Cardiac muscle cell (in vitro differentiated cells and primary cell): ENCODE measurements around the gene HARS2. TPM values are rescaled to one million over a fixed set of nuclear protein-coding genes. Genes with fewer than 3 reads are reported as not detected.
"Not testable (repeated sequence)": the region's sequence is repeated elsewhere in the genome, so short reads cannot be mapped to it uniquely, and the experiment has no call there.

Experiments used
- DNase-seq, 2 donors: peaks; one replicate each; pipeline versions ENCODE4 v3.0.0 to v3.0.0-alpha.2; 2010 to 2017; ENCODE audit warnings: low read depth in 1 of 2, low spot score in 1 of 2
- H3K27ac ChIP-seq: fragments of 200-600 bp; sonication (generic); 2 replicates; pipeline ENCODE4 v1.5.1; 2016
- H3K27me3 ChIP-seq: fragments of 200-600 bp; sonication (generic); 2 replicates; pipeline ENCODE4 v1.6.0; 2016; ENCODE audit warnings: control low read depth
- H3K36me3 ChIP-seq: fragments of 200-600 bp; sonication (generic); 2 replicates; pipeline ENCODE4 v1.5.1; 2016; ENCODE audit warnings: control low read depth
- H3K4me1 ChIP-seq: fragments of 200-600 bp; sonication (generic); 2 replicates; pipeline ENCODE4 v1.8.1; 2017; ENCODE audit warnings: low read depth, mild to moderate bottlenecking, mixed run types
- H3K4me3 ChIP-seq: fragments of 200-600 bp; sonication (generic); 2 replicates; pipeline ENCODE4 v1.5.1; 2016; ENCODE audit warnings: mild to moderate bottlenecking
- H3K9me3 ChIP-seq: fragments of 200-600 bp; sonication (generic); 2 replicates; pipeline ENCODE4 v1.5.1; 2017; ENCODE audit warnings: low read depth, mild to moderate bottlenecking, control low read depth
- polyA plus RNA-seq: library from polyadenylated mRNA; unstranded; fragments of >200 nt; fragmentation: Nextera tagmentation; extraction: Ambion mirVana; gene quantifications from 2 replicates; pipeline ENCODE4 v1.2.1, GENCODE V29; 2016
- total RNA-seq: library from RNA; depleted of rRNA; stranded (reverse); fragments of >200 nt; gene quantifications from 2 replicates; pipeline ENCODE4 v1.2.3, GENCODE V29; 2016
- TF ChIP-seq, protein P1 (sequence below): IDR thresholded peaks from 2 replicates; pipeline ENCODE4 v1.5.1; 2012; ENCODE audit warnings: low read depth, mild to moderate bottlenecking, low read length

Gene HARS2, protein sequence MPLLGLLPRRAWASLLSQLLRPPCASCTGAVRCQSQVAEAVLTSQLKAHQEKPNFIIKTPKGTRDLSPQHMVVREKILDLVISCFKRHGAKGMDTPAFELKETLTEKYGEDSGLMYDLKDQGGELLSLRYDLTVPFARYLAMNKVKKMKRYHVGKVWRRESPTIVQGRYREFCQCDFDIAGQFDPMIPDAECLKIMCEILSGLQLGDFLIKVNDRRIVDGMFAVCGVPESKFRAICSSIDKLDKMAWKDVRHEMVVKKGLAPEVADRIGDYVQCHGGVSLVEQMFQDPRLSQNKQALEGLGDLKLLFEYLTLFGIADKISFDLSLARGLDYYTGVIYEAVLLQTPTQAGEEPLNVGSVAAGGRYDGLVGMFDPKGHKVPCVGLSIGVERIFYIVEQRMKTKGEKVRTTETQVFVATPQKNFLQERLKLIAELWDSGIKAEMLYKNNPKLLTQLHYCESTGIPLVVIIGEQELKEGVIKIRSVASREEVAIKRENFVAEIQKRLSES
- total RNA-seq (27.8 and 30.9 TPM in 2 replicates), polyA plus RNA-seq (33.6 and 39.9 TPM in 2 replicates)

DNA sequence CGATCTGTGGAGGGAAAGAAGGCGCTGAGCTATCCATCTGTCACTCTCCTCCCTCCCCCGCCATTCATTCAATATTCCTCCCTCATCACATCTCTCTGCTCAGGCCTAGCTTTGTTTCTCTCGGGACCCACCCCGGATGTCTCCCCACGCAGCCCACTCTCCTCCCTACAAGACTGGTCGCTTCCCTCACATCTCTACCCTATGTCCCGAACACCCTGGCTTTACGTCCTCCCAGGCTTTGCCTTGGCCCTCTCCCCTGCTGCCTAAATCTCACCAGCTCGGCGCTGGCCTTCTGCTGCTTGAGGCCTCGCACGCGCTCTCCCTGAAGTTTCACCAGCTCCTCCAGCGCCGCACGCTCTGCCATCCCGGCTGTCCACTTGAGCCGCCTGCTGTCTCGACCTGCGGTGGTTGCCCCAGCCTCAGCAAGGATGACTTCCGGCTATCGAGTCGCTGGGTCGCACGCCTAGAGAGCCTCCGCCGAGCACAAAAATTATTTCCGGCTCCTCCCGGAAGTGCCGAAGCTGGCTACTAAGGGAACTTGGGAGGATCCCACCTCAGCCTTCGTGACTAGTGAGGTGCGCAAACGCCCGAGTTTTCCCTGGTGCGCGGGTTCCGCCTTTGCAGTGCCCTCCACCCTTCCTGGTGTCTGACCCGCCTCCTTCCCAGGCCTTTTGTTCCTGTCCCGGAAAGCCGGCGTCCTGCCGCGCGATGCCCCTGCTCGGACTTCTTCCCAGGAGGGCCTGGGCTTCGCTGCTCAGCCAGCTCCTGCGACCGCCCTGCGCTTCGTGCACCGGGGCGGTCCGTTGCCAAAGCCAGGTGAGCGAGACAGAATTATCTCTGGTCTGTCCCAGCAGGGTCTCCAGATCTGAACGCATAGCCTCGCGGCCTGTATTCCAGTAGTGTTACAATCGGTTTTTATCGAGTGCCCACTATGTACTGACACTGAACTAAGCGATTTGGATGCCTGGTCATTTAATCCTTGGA, at the start of gene HARS2, which contains the start of gene HARS1:
Gene HARS2, plus strand, starts transcription at position 515 of the 984 bp plus-strand sequence. Its CDS starts 194 bp downstream, at position 709.
Gene HARS1, minus strand, starts transcription at position 430 of the 984 bp plus-strand sequence. Its CDS starts 66 bp downstream, at position 364.
- Histone ChIP-seq H3K9me3 (no peaks in the 10 kb centered on the region), H3K4me1 (peaks cover 9% of the 10 kb centered on the region), H3K27ac (peak within 1 kb of the TSS; percentile 75), H3K27me3 (no peaks in the 10 kb centered on the region), H3K4me3 (peak within 1 kb of the TSS; percentile 63), H3K36me3 (peaks cover 25% of the 10 kb centered on the region)
- TF ChIP-seq, protein P1, sequence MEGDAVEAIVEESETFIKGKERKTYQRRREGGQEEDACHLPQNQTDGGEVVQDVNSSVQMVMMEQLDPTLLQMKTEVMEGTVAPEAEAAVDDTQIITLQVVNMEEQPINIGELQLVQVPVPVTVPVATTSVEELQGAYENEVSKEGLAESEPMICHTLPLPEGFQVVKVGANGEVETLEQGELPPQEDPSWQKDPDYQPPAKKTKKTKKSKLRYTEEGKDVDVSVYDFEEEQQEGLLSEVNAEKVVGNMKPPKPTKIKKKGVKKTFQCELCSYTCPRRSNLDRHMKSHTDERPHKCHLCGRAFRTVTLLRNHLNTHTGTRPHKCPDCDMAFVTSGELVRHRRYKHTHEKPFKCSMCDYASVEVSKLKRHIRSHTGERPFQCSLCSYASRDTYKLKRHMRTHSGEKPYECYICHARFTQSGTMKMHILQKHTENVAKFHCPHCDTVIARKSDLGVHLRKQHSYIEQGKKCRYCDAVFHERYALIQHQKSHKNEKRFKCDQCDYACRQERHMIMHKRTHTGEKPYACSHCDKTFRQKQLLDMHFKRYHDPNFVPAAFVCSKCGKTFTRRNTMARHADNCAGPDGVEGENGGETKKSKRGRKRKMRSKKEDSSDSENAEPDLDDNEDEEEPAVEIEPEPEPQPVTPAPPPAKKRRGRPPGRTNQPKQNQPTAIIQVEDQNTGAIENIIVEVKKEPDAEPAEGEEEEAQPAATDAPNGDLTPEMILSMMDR, result no peak
- peak; percentile 95 for DNase-seq

DNA sequence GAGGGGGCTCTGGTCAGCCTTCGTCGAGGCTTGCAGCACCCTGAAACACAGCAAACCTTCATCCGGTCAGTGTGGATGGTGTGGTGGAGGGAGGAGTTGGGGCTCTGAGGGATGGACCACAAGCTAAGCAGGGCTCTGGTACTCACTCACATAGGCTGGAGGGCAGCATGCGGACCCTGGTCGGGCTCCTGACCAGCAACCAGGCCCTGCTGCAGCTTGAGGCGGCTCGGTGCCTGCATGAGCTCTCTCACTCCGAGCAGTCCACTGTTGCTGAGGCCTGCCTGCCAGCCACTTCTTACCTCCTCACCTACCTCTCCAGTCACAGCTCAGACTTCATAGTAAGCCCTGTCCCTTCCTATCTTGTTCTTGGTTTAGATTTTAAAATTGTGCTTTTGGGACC, 49.5 kb upstream of the HARS2 start:
- no peak overlapping the region for H3K4me3 ChIP-seq
- H3K27me3 ChIP-seq, result no peaks in the 10 kb centered on the region
- peaks cover 14% of the 10 kb centered on the region for H3K4me1 ChIP-seq
- H3K9me3 ChIP-seq, result no peaks in the 10 kb centered on the region
- H3K27ac ChIP-seq, result no peak overlapping the region
- TF ChIP-seq, protein P1, result no peak
- peaks cover 11% of the 10 kb centered on the region for H3K36me3 ChIP-seq
- no peak for DNase-seq

DNA sequence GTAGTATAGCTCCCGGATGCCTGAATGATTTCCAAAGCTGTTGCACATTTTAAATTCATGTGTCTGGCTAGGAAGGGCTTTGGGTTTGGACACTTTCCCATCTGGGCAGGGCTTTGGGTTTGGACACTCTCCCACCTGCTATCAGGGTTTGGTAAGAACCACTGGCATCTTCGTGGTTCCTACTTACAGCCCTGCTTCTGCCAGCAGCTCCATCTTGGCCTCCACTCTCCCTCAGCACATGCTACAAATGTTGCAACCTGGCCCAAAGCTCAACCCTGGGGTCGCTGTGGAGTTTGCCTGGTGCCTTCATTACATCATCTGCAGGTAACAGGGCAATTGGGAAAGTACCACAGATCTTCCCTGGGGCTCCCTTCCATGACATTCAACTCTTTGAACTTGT, 48.5 kb upstream of the HARS2 start:
- peaks cover 11% of the 10 kb centered on the region for H3K36me3 ChIP-seq
- H3K27ac ChIP-seq, result no peak overlapping the region
- DNase-seq, result peak in 1 of 2 donors; percentile 92
- peaks cover 14% of the 10 kb centered on the region for H3K4me1 ChIP-seq
- no peak overlapping the region for H3K4me3 ChIP-seq
- H3K9me3 ChIP-seq, result no peaks in the 10 kb centered on the region
- TF ChIP-seq, protein P1, result no peak
- H3K27me3 ChIP-seq, result no peaks in the 10 kb centered on the region

- H3K36me3 ChIP-seq, result peaks cover 35% of the 10 kb centered on the region
- TF ChIP-seq, protein P1, result no peak
- DNase-seq, result no peak
- H3K27ac ChIP-seq, result peak overlapping the region; percentile 75
- peaks cover 11% of the 10 kb centered on the region for H3K4me1 ChIP-seq
- H3K9me3 ChIP-seq, result no peaks in the 10 kb centered on the region
- H3K27me3 ChIP-seq, result no peaks in the 10 kb centered on the region
- peak overlapping the region; percentile 93 for H3K4me3 ChIP-seq
Observed at GRCh38 chr5:140647042-140647419, 44.2 kb upstream of the HARS2 start.

- DNase-seq, result no peak
- TF ChIP-seq, protein P1, result no peak
- Histone ChIP-seq H3K9me3 (no peaks in the 10 kb centered on the region), H3K4me3 (no peak overlapping the region), H3K36me3 (peaks cover 81% of the 10 kb centered on the region), H3K27me3 (no peaks in the 10 kb centered on the region), H3K4me1 (peaks cover 1% of the 10 kb centered on the region), H3K27ac (no peak overlapping the region)
Observed at GRCh38 chr5:140658870-140659269, 32.4 kb upstream of the HARS2 start.

DNA sequence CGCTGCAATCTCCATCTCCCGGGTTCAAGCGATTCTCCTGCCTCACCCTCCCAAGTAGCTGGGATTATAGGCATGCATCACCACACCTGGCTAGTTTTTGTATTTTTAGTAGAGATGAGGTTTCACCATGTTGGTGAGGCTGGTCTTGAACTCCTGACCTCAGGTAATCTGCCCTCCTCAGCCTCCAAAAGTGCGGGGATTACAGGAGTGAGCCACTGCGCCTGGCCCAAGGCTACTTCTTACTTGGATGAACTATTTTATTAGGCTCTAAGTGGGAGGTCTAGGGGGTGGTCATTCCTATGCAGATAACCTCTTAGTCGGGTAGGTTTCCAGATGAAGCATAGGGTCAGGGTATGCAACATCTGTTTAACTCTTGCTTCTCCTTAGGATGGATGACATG, 30.9 kb upstream of the HARS2 start:
- H3K4me1 ChIP-seq, H3K9me3 ChIP-seq, H3K27me3 ChIP-seq, H3K27ac ChIP-seq, DNase-seq, H3K4me3 ChIP-seq: not testable (repeated sequence)
- H3K36me3 ChIP-seq, result peaks cover 66% of the 10 kb centered on the region
